Hematopoietic multipotent progenitor cell treated with erythropoietin and hydrocortisone succinate and interleukin-3 and kit ligand, for 4 days (in vitro differentiated cells): ENCODE measurements around the gene TESK2.
A peak's percentile ranks its signal among the peaks of the same experiment; 100 is the strongest.

Experiments used
- DNase-seq: peaks from one replicate; pipeline ENCODE4 v3.0.0-alpha.2; 2015

The TESK2 gene

DNA sequence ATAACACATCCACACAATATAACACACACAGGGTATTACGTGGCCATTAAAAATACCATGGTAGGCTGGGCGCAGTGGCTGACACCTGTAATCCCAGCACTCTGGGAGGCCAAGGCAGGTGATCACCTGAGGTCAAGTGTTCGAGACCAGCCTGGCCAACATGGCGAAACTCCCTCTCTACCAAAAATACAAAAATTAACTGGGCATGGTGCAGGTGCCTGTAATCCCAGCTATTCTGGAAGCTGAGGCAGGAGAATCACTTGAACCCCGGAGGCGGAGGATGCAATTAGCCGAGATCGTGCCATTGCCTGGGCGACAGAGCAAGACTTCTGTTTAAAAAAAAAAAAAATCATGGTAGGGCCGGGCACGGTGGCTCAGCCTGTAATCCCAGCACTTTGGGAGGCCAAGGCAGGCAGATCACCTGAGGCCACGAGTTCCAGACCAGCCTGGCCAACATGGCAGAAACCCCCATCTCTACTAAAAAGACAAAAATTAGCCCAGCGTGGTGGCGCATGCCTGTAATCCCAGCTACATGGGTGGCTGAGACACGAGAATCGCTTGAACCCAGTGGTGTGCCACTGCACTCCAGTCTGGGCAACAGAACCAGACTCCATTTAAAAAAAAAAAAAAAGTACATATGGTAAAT is 188.3 kb downstream of the TESK2 start:
- DNase-seq, result no peak

GRCh38 chr1:45300669-45300997 is 190.3 kb downstream of the TESK2 start:
- no peak for DNase-seq

DNA sequence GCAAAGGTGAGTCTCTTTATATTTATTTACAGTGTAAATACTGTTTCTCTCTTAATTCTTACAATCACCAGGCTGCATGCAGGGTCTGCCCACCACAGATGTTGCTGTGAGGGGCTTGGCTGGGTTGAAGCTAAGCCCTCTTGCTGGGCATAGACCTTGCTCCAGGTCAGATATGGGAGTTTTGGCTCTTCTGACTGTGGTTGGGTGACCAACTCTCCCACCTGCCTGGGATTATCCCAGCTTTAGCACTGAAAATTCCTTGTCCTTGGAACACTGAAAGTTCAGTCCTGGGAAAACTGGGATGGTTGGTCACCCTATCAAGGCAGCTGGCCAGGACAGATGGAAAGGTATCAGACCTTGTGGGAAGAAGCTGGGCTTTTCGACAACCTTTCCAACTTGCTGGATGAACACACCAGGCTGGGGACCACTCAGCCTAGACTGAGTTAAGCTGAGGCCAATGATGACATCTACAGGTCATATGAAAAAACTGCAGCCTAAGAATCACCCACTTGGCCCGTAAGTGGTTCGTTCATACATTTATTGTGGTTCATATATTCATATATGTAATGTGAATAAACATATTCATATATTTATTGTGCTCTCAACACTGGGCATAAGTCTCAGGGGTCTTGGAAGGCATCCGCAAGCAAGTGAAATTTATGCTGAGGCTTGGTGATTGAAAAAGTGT is 190.8 kb downstream of the TESK2 start:
- peak; percentile 91 for DNase-seq

DNA sequence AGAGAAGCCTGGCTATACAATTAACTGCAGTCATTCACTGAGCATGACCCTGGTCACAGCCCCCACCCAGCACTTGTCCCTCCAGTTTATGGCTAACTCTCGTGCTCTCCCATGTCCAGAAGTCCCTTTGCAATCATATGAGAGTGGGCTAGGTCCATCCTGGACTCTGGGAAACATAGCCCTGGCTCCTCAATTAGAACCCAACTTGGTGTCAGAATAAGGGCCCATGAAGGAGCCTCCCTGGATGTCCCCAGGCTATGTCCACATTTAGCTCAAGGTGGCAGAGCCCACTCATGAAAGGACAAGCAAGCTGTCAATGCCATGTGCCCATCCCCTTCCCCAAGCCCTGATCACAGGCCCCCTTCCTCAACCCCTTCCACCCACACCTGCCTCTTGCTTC is 191.7 kb downstream of the TESK2 start:
- DNase-seq, result no peak

- no peak for DNase-seq
These were observed 193.2 kb downstream of the TESK2 start for GRCh38 chr1:45297666-45298356.
